GM12878 (cell line): ENCODE measurements around the gene FAM98C. TPM values are rescaled to one million over a fixed set of nuclear protein-coding genes. Genes with fewer than 3 reads are reported as not detected.

ENCODE experiments used
- ATAC-seq: fragments of 200-7000 bp; cut with Tn5 transposase; 3 replicates; pipeline ENCODE4 v1.9.1; 2020; ENCODE audit warnings: mild to moderate bottlenecking, moderate library complexity
- BruUV-seq: library from RNA; stranded (reverse); fragments of 400-500 nt; replicated peaks from 2 replicates; lab custom pipeline; 2021; lab: Mats Ljungman, UMichigan
- CTCF ChIA-PET: fragments of 300-600 bp; sonication (Branson Sonifier 250); formaldehyde crosslinking; extraction: SDS; loops from one replicate; lab custom pipeline; 2021; ENCODE audit warnings: inconsistent platforms; lab: Yijun Ruan, JAX
- POLR2A ChIA-PET: fragments of 350-600 bp; formaldehyde crosslinking; extraction: SDS; loops from one replicate; lab custom pipeline; 2021; ENCODE audit warnings: inconsistent platforms; lab: Charles Lee
- RAD21 ChIA-PET: fragments of 300-600 bp; sonication (Branson Sonifier 250); formaldehyde crosslinking; loops from one replicate; lab custom pipeline; 2023; ENCODE audit warnings: antibody characterized with exemption; ENCODE audit not compliant: unreplicated experiment; lab: Charles Lee
- SMC1A ChIA-PET: fragments of 300-600 bp; sonication (Branson Sonifier 250); formaldehyde crosslinking; loops from one replicate; lab custom pipeline; 2023; ENCODE audit not compliant: unreplicated experiment, uncharacterized antibody; lab: Charles Lee
- DNase-seq: peaks from one replicate; pipeline ENCODE4 v3.0.0-alpha.2; 2011; ENCODE audit warnings: low read depth, low spot score
- FAIRE-seq: peaks from 3 replicates; lab custom pipeline; 2011; peaks lifted over from hg19 to GRCh38; lab: Jason Lieb, UNC
- H2AFZ ChIP-seq: 2 replicates; pipeline ENCODE4 v1.6.0; 2011; ENCODE audit warnings: low read depth, low read length, control low read depth; ENCODE audit not compliant: control insufficient read depth
- H3K27ac ChIP-seq: 2 replicates; pipeline ENCODE4 v1.5.1; 2011; ENCODE audit warnings: control low read depth; ENCODE audit not compliant: control insufficient read depth, insufficient read depth
- H3K27me3 ChIP-seq, 2 experiments: replicated peaks in 1 of 2; 2 replicates each; pipeline versions ENCODE4 v1.6.0 to v1.6.1; 2011; ENCODE audit warnings: low read length in 1 of 2; ENCODE audit not compliant: control insufficient read depth in 2 of 2, insufficient read depth in 2 of 2
- H3K36me3 ChIP-seq, 2 experiments: 2 replicates each; pipeline ENCODE4 v1.5.1; 2011; ENCODE audit warnings: low read length in 1 of 2; ENCODE audit not compliant: control insufficient read depth in 2 of 2, insufficient read depth in 2 of 2
- H3K4me1 ChIP-seq: 2 replicates; pipeline ENCODE4 v1.6.1; 2011; ENCODE audit warnings: mild to moderate bottlenecking, low read length, moderate library complexity, mixed read lengths; ENCODE audit not compliant: control insufficient read depth, insufficient read depth
- H3K4me2 ChIP-seq: 2 replicates; pipeline ENCODE4 v1.6.0; 2011; ENCODE audit warnings: control low read depth; ENCODE audit not compliant: control insufficient read depth, insufficient read depth
- H3K4me3 ChIP-seq: fragments of 200-600 bp; sonication (generic); 2 replicates; pipeline ENCODE4 v1.5.1; 2016
- H3K79me2 ChIP-seq: 2 replicates; pipeline ENCODE4 v1.6.0; 2011; ENCODE audit warnings: low read length; ENCODE audit not compliant: control insufficient read depth, insufficient read depth
- H3K9ac ChIP-seq: 2 replicates; pipeline ENCODE4 v1.8.0; 2011; ENCODE audit warnings: low read length, control low read depth, mixed read lengths; ENCODE audit not compliant: control insufficient read depth, insufficient read depth
- H3K9me3 ChIP-seq: replicated peaks from 3 replicates; pipeline ENCODE4 v1.5.1; 2011; ENCODE audit warnings: mild to moderate bottlenecking, low read length; ENCODE audit not compliant: control insufficient read depth, insufficient read depth
- H4K20me1 ChIP-seq: 2 replicates; pipeline ENCODE4 v1.6.0; 2011; ENCODE audit not compliant: control insufficient read depth, insufficient read depth
- CBFB ChIP-seq: IDR thresholded peaks from 2 replicates; pipeline ENCODE4 v1.6.1; 2016; ENCODE audit warnings: antibody characterized with exemption, low read depth
- CHD4 ChIP-seq: fragments of 200-600 bp; sonication (generic); IDR thresholded peaks from 2 replicates; pipeline ENCODE4 v1.6.1; 2016; ENCODE audit warnings: mild to moderate bottlenecking
- CTCF ChIP-seq, 3 experiments: IDR thresholded peaks in 2 of 3; conservative IDR thresholded peaks in 1 of 3; 2 replicates each; pipeline ENCODE4 v1.5.1; 2011; ENCODE audit warnings: low read depth in 3 of 3, low read length in 3 of 3, mild to moderate bottlenecking in 3 of 3, control low read depth in 2 of 3, moderate library complexity in 2 of 3, inconsistent platforms in 1 of 3, mixed read lengths in 1 of 3; ENCODE audit not compliant: control insufficient read depth in 2 of 3, insufficient read depth in 1 of 3; ENCODE audit errors: extremely low read depth in 1 of 3
- GABPA ChIP-seq: IDR thresholded peaks from 2 replicates; pipeline ENCODE4 v1.6.1; 2014; ENCODE audit warnings: antibody characterized with exemption, low read depth, mild to moderate bottlenecking, inconsistent platforms
- IKZF2 ChIP-seq, 2 experiments: fragments of 450-650 bp; IDR thresholded peaks; 2 replicates each; pipeline ENCODE4 v1.6.1; 2017; ENCODE audit warnings: mild to moderate bottlenecking in 2 of 2, moderate library complexity in 2 of 2
- JUND ChIP-seq: IDR thresholded peaks from 2 replicates; pipeline ENCODE4 v1.6.1; 2012; ENCODE audit warnings: low read depth, mild to moderate bottlenecking, low read length, improper control_type of control experiment, moderate library complexity
- NFXL1 ChIP-seq: fragments of 450-650 bp; IDR thresholded peaks from 2 replicates; pipeline ENCODE4 v1.6.1; 2017; ENCODE audit warnings: antibody characterized with exemption, mild to moderate bottlenecking, borderline replicate concordance
- POLR2AphosphoS5 ChIP-seq: IDR thresholded peaks from 2 replicates; pipeline ENCODE4 v1.6.1; 2011; ENCODE audit warnings: mild to moderate bottlenecking, low read length, inconsistent platforms
- SKIL ChIP-seq: fragments of 450-650 bp; IDR thresholded peaks from 2 replicates; pipeline ENCODE4 v1.6.1; 2017; ENCODE audit warnings: mild to moderate bottlenecking, low read depth, inconsistent platforms; ENCODE audit not compliant: poor library complexity, severe bottlenecking
- SMC3 ChIP-seq: IDR thresholded peaks from 2 replicates; pipeline ENCODE4 v1.6.1; 2011; ENCODE audit warnings: low read length, improper control_type of control experiment, borderline replicate concordance
- ZNF217 ChIP-seq: fragments of 450-650 bp; IDR thresholded peaks from 2 replicates; pipeline ENCODE4 v1.6.1; 2017; ENCODE audit warnings: antibody characterized with exemption, mild to moderate bottlenecking
- ZNF592 ChIP-seq: fragments of 450-650 bp; IDR thresholded peaks from 2 replicates; pipeline ENCODE4 v1.6.1; 2017; ENCODE audit warnings: mild to moderate bottlenecking, moderate library complexity
- WGBS: methylation state at CpG from one replicate; pipeline ENCODE4 v1.1.6; 2016; ENCODE audit warnings: low lambda C conversion rate; ENCODE audit not compliant: insufficient replicate concordance, insufficient coverage; ENCODE audit errors: missing lambda C conversion rate; 5-methylcytosine and 5-hydroxymethylcytosine counted together
- in situ Hi-C: fragments of 300-500 bp; cut with MboI; formaldehyde crosslinking; loops from 9 replicates; pipeline ENCODE4 v1.14.3; 2018; ENCODE audit warnings: mixed read lengths
- intact Hi-C: fragments of 100-400 bp; cut with micrococcal nuclease; formaldehyde crosslinking; loops from one replicate; pipeline ENCODE4 v1.14.2; 2022; ENCODE audit not compliant: unreplicated experiment
- polyA plus RNA-seq, 11 experiments: library from polyadenylated mRNA; depleted of rRNA in 4 of 11; unstranded in 6 of 11; stranded (reverse) in 5 of 11; fragments of >200 nt; fragmentation: Nextera tagmentation in 4 of 11; fragmentation: Illumina TruSeq in 1 of 11; extraction: Ambion mirVana in 4 of 11; extraction: Trizol in 1 of 11; gene quantifications; 1 replicate in 1 of 11; 2 replicates in 10 of 11; pipeline versions ENCODE4 v1.2.1 to v1.2.3, GENCODE V29; 2011 to 2016; ENCODE audit warnings: inconsistent platforms in 2 of 11, missing spikeins in 2 of 11, low read depth in 1 of 11
- total RNA-seq, 4 experiments: library from RNA; depleted of rRNA in 3 of 4; stranded (reverse); fragments of >200 nt in 3 of 4; fragmentation: Illumina TruSeq in 1 of 4; extraction: Trizol in 1 of 4; gene quantifications; 2 replicates each; pipeline versions ENCODE4 v1.2.1 to v1.2.3, GENCODE V29; 2013 to 2021
- TF ChIP-seq, protein P1 (sequence below): IDR thresholded peaks from 2 replicates; pipeline ENCODE4 v1.6.1; 2011; ENCODE audit warnings: borderline replicate concordance, low read depth, mild to moderate bottlenecking, moderate library complexity, low read length; ENCODE audit not compliant: insufficient read depth, poor library complexity, severe bottlenecking

Gene FAM98C
- total and polyA plus RNA-seq, 10 of the 15 experiments (the other 5 are each of a cell fraction or from before 2014, with no cell fraction given): 1.4 to 17.2 (median 9.5) TPM

DNA sequence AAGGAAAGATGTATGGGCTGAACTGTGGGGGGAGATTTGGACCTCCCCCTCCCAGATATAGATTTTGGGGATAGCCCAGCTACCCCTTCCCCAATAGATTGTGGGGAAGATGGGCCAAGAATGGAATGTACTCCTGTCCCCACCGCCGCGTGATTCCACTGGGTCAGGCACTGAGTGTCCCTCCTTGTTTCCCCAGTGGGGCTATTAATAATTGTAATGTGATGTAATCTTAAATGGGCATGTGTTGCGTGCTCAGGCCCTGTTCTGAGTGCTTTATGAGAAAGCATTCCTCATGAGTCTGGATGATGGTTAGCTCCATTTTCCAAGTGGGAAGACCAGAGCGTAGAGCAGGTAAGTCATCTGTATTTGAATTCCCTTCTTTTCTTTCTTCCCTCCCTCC lies 27.1 kb upstream of the FAM98C start:
- H3K36me3 ChIP-seq: peaks cover 6 to 12% of the 10 kb centered on the region in 2 experiments; a peak in 3 of 4 replicates
- peak overlapping the region; percentile 89 for H3K9ac ChIP-seq
- peaks cover 14% of the 10 kb centered on the region for H3K4me1 ChIP-seq
- H3K27me3 ChIP-seq: no peaks in the 10 kb centered on the region
- WGBS: 80% methylated on average over 5 of the region's 5 CpGs
- ChIA-PET POLR2A (interaction anchor here (0.6 to 2.6 kb wide), 3 partner anchors 12 to 40 kb away, joined by 3 to 26 read pairs (median 4); partner anchors contain the start of genes CATSPERG and GGN), RAD21 (interaction anchor here (0.6 to 4.8 kb wide), 4 partner anchors 27 to 276 kb away, joined by 4 to 46 read pairs (median 4); partner anchors contain the start of genes CATSPERG and FAM98C), SMC1A (interaction anchor here (1.0 kb wide), 1 partner anchor 45 kb away, joined by 3 read pairs; no protein-coding TSS in a partner anchor), CTCF (interaction anchor here (1.0 to 2.8 kb wide), 2 partner anchors 28 to 474 kb away, joined by 4 to 25 read pairs; partner anchors contain the start of gene FAM98C)
- 0 out of 2 replicates have a peak, but pooled peaks cover under 1% of the 10 kb centered on the region for H4K20me1 ChIP-seq
- no peak for ATAC-seq
- no peak overlapping the region for H2AFZ ChIP-seq
- H3K9me3 ChIP-seq: no peaks in the 10 kb centered on the region
- in situ Hi-C loops: no loop called here
- no peak for FAIRE-seq
- peaks cover 28% of the 10 kb centered on the region for H3K79me2 ChIP-seq
- H3K4me2 ChIP-seq: peak overlapping the region; percentile 97
- no peak for DNase-seq
- H3K4me3 ChIP-seq: peak overlapping the region; percentile 81
- BruUV-seq: no TSS peak
- intact Hi-C loops: no loop called here
- peak overlapping the region; percentile 88 for H3K27ac ChIP-seq
- TF ChIP-seq SMC3 (no peak), GABPA (no peak), CTCF (IDR thresholded peaks at IDR 0.05 in 2 of 3, conservative IDR thresholded peaks at IDR 0.05 in 1 of 3; ENCODE audit: control insufficient read depth in 2 of 3, extremely low read depth in 1 of 3, insufficient read depth in 1 of 3, low read depth in 3 of 3, low read length in 3 of 3) (no peak), CHD4 (no peak), NFXL1 (no peak), ZNF217 (no peak), POLR2AphosphoS5 (0 out of 2 replicates have a peak, but pooled peaks have one; percentile 22), CBFB (no peak), JUND (no peak), SKIL (no peak), IKZF2 (IDR thresholded peaks at IDR 0.05) (no peak), ZNF592 (no peak)
- TF ChIP-seq, protein P1, sequence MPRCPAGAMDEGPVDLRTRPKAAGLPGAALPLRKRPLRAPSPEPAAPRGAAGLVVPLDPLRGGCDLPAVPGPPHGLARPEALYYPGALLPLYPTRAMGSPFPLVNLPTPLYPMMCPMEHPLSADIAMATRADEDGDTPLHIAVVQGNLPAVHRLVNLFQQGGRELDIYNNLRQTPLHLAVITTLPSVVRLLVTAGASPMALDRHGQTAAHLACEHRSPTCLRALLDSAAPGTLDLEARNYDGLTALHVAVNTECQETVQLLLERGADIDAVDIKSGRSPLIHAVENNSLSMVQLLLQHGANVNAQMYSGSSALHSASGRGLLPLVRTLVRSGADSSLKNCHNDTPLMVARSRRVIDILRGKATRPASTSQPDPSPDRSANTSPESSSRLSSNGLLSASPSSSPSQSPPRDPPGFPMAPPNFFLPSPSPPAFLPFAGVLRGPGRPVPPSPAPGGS: no peak
